D341Med (cell line): ENCODE measurements around the gene TMC4.
"Not testable (repeated sequence)": the region's sequence is repeated elsewhere in the genome, so short reads cannot be mapped to it uniquely, and the experiment has no call there.

Source experiments
- DNase-seq: peaks from one replicate; pipeline ENCODE4 v3.0.0; 2012; ENCODE audit warnings: low spot score

The TMC4 gene

GRCh38 chr19:54172471-54173358 is at the start of gene TMC4:
TSS of gene TMC4 (minus strand) at chr19:54173160. CDS start at chr19:54173117, 43 bp downstream.
- no peak for DNase-seq

GRCh38 chr19:54221947-54222346 is 49.0 kb upstream of the TMC4 start:
- DNase-seq, result not testable (repeated sequence)

- DNase-seq, result not testable (repeated sequence)
Measured at GRCh38 chr19:54219702-54220101, 46.7 kb upstream of the TMC4 start.

GRCh38 chr19:54218960-54219661 is 46.2 kb upstream of the TMC4 start:
- no peak for DNase-seq

GRCh38 chr19:54218259-54218658 is 45.3 kb upstream of the TMC4 start:
- no peak for DNase-seq

- DNase-seq, result not testable (repeated sequence)
Measured at GRCh38 chr19:54217517-54218247, 44.7 kb upstream of the TMC4 start.

- no peak for DNase-seq
Measured at GRCh38 chr19:54216869-54217268, 43.9 kb upstream of the TMC4 start.

- not testable (repeated sequence) for DNase-seq
Measured at GRCh38 chr19:54214734-54215133, 41.8 kb upstream of the TMC4 start.

GRCh38 chr19:54214217-54214616 is 41.3 kb upstream of the TMC4 start:
- not testable (repeated sequence) for DNase-seq

- no peak for DNase-seq
Measured at GRCh38 chr19:54211235-54211634, 38.3 kb upstream of the TMC4 start.

GRCh38 chr19:54209811-54210494 is 37.0 kb upstream of the TMC4 start:
- no peak for DNase-seq

GRCh38 chr19:54209058-54209810 is 36.3 kb upstream of the TMC4 start:
- no peak for DNase-seq

GRCh38 chr19:54208784-54209057 is 35.8 kb upstream of the TMC4 start:
- DNase-seq, result no peak

GRCh38 chr19:54207983-54208783 is 35.2 kb upstream of the TMC4 start:
- no peak for DNase-seq

- no peak for DNase-seq
Measured at GRCh38 chr19:54207676-54207982, 34.7 kb upstream of the TMC4 start.

GRCh38 chr19:54207193-54207592 is 34.2 kb upstream of the TMC4 start:
- DNase-seq, result not testable (repeated sequence)

GRCh38 chr19:54206831-54207177 is 33.8 kb upstream of the TMC4 start:
- no peak for DNase-seq

- DNase-seq, result no peak
Measured at GRCh38 chr19:54206030-54206830, 33.3 kb upstream of the TMC4 start.

GRCh38 chr19:54204767-54205468 is 32.0 kb upstream of the TMC4 start:
- no peak for DNase-seq
